SK-N-SH (cell line): ENCODE data around the gene DNAH10. TPM values are rescaled to one million over a fixed set of nuclear protein-coding genes. Genes with fewer than 3 reads are reported as not detected.

Source experiments
- CTCF ChIA-PET: fragments of 300-600, 350-600 bp; formaldehyde crosslinking; extraction: SDS; loops from one replicate; lab custom pipeline; 2021; lab: Yijun Ruan, JAX
- POLR2A ChIA-PET: fragments of 350-600 bp; sonication (Branson Sonifier 250); formaldehyde crosslinking; extraction: SDS; loops from one replicate; lab custom pipeline; 2020; ENCODE audit warnings: antibody characterized with exemption, inconsistent platforms; lab: Yijun Ruan, JAX
- DNase-seq: peaks from one replicate; pipeline ENCODE4 v3.0.0; 2012
- H2AFZ ChIP-seq: fragments of 200-600 bp; sonication (generic); 2 replicates; pipeline ENCODE4 v1.8.1; 2016; ENCODE audit warnings: antibody characterized with exemption, mild to moderate bottlenecking, low read depth
- H3F3A ChIP-seq: fragments of 200-600 bp; sonication (generic); replicated peaks from 2 replicates; pipeline ENCODE3; 2016; ENCODE audit warnings: antibody characterized with exemption, mild to moderate bottlenecking; ENCODE audit not compliant: insufficient read depth
- H3K27ac ChIP-seq, 2 experiments: fragments of 200-500 bp in 1 of 2; fragments of 200-600 bp in 1 of 2; sonication (Bioruptor generic) in 1 of 2; sonication (generic), shearing (Covaris generic) in 1 of 2; 2 replicates each; pipeline versions ENCODE4 v1.5.1 to v1.6.1; 2014 to 2016; ENCODE audit warnings: low read depth in 2 of 2, inconsistent platforms in 1 of 2, low read length in 1 of 2, mild to moderate bottlenecking in 1 of 2, mixed read lengths in 1 of 2
- H3K27me3 ChIP-seq: fragments of 200-600 bp; sonication (generic), shearing (Covaris generic); 2 replicates; pipeline ENCODE4 v1.6.1; 2016; ENCODE audit warnings: mixed run types; ENCODE audit not compliant: insufficient read depth
- H3K36me3 ChIP-seq, 2 experiments: fragments of 200-500 bp in 1 of 2; fragments of 200-600 bp in 1 of 2; sonication (Bioruptor generic) in 1 of 2; sonication (generic) in 1 of 2; replicated peaks in 1 of 2; 2 replicates each; pipeline versions ENCODE3 to v1.5.1; 2014 to 2016; ENCODE audit warnings: low read length in 1 of 2, mild to moderate bottlenecking in 1 of 2; ENCODE audit not compliant: insufficient read depth in 2 of 2, control insufficient read depth in 1 of 2
- H3K4me1 ChIP-seq, 2 experiments: fragments of 200-500 bp in 1 of 2; fragments of 200-600 bp in 1 of 2; sonication (Bioruptor generic) in 1 of 2; sonication (generic), shearing (Covaris generic) in 1 of 2; 2 replicates each; pipeline versions ENCODE4 v1.5.1 to v1.6.1; 2014 to 2016; ENCODE audit warnings: low read depth in 1 of 2, low read length in 1 of 2, mixed run types in 1 of 2; ENCODE audit not compliant: insufficient read depth in 2 of 2, control insufficient read depth in 1 of 2
- H3K4me2 ChIP-seq: fragments of 200-600 bp; sonication (generic), shearing (Covaris generic); 2 replicates; pipeline ENCODE4 v1.6.1; 2017; ENCODE audit warnings: mixed run types
- H3K4me3 ChIP-seq, 2 experiments: fragments of 200-500 bp in 1 of 2; fragments of 200-600 bp in 1 of 2; sonication (Bioruptor generic) in 1 of 2; sonication (generic), shearing (Covaris generic) in 1 of 2; 2 replicates each; pipeline versions ENCODE4 v1.5.1 to v1.8.1; 2014 to 2016; ENCODE audit warnings: low read depth in 2 of 2, inconsistent platforms in 1 of 2, low read length in 1 of 2, mild to moderate bottlenecking in 1 of 2, mixed read lengths in 1 of 2, moderate library complexity in 1 of 2
- H3K79me2 ChIP-seq: fragments of 200-600 bp; sonication (generic); 2 replicates; pipeline ENCODE4 v1.8.1; 2017; ENCODE audit warnings: mild to moderate bottlenecking; ENCODE audit not compliant: insufficient read depth
- H3K9ac ChIP-seq: fragments of 200-600 bp; sonication (generic); 2 replicates; pipeline ENCODE4 v1.6.1; 2017; ENCODE audit warnings: mixed run types
- H3K9me2 ChIP-seq: fragments of 200-600 bp; sonication (generic); 2 replicates; pipeline ENCODE4 v1.6.1; 2017; ENCODE audit warnings: mixed run types
- H3K9me3 ChIP-seq: fragments of 200-600 bp; sonication (generic); 2 replicates; pipeline ENCODE4 v1.6.1; 2017; ENCODE audit warnings: mixed run types, mild to moderate bottlenecking, moderate library complexity
- H4K20me1 ChIP-seq: fragments of 200-600 bp; sonication (generic); 2 replicates; pipeline ENCODE4 v1.6.1; 2017; ENCODE audit warnings: mild to moderate bottlenecking, mixed run types; ENCODE audit not compliant: insufficient read depth
- CTCF ChIP-seq: fragments of 200-600 bp; sonication (generic); IDR thresholded peaks from 2 replicates; pipeline ENCODE4 v1.6.1; 2017; ENCODE audit warnings: antibody characterized with exemption, mild to moderate bottlenecking, moderate library complexity
- ELF1 ChIP-seq: IDR thresholded peaks from 2 replicates; pipeline ENCODE4 v1.4.0; 2012
- FOXJ3 ChIP-seq: sonication (generic); formaldehyde crosslinking; IDR thresholded peaks from 2 replicates; pipeline ENCODE4 v1.5.1; 2020; ENCODE audit warnings: mild to moderate bottlenecking, missing genetic modification reagents
- GABPA ChIP-seq: IDR thresholded peaks from 2 replicates; pipeline ENCODE4 v1.4.0; 2012; ENCODE audit warnings: low read depth, mild to moderate bottlenecking
- GATA2 ChIP-seq: sonication (generic); formaldehyde crosslinking; IDR thresholded peaks from 2 replicates; pipeline ENCODE4 v1.5.0; 2020; ENCODE audit warnings: mild to moderate bottlenecking, missing genetic modification reagents
- IRF3 ChIP-seq: fragments of 150-350 bp; IDR thresholded peaks from 2 replicates; pipeline ENCODE4 v1.6.1; 2016; ENCODE audit warnings: mild to moderate bottlenecking, low read depth, low read length
- MEF2A ChIP-seq: IDR thresholded peaks from 2 replicates; pipeline ENCODE4 v1.4.0; 2012; ENCODE audit warnings: low read depth, borderline replicate concordance
- NFIC ChIP-seq: IDR thresholded peaks from 2 replicates; pipeline ENCODE4 v1.4.0; 2012; ENCODE audit warnings: borderline replicate concordance
- NRF1 ChIP-seq: IDR thresholded peaks from 2 replicates; pipeline ENCODE4 v1.6.1; 2012; ENCODE audit warnings: low read depth, mild to moderate bottlenecking, low read length
- REST ChIP-seq: IDR thresholded peaks from 2 replicates; pipeline ENCODE4 v1.6.1; 2012; ENCODE audit warnings: mild to moderate bottlenecking, low read depth, low read length, moderate library complexity
- TAF1 ChIP-seq: IDR thresholded peaks from 2 replicates; pipeline ENCODE4 v1.6.1; 2012; ENCODE audit warnings: low read depth, mild to moderate bottlenecking, low read length, moderate library complexity, borderline replicate concordance
- USF1 ChIP-seq: IDR thresholded peaks from 2 replicates; pipeline ENCODE4 v1.4.0; 2012; ENCODE audit warnings: low read depth, borderline replicate concordance
- YY1 ChIP-seq: IDR thresholded peaks from 2 replicates; pipeline ENCODE4 v1.4.0; 2012; ENCODE audit warnings: low read depth, mild to moderate bottlenecking
- ZBTB33 ChIP-seq: IDR thresholded peaks from 2 replicates; pipeline ENCODE4 v1.4.0; 2012; ENCODE audit warnings: low read depth, borderline replicate concordance
- WGBS: methylation state at CpG from one replicate; pipeline ENCODE4 v1.1.6; 2017; ENCODE audit warnings: low lambda C conversion rate; 5-methylcytosine and 5-hydroxymethylcytosine counted together
- polyA plus RNA-seq, 3 experiments: library from polyadenylated mRNA; depleted of rRNA; stranded (reverse); fragments of >200 nt; gene quantifications; 2 replicates each; pipeline ENCODE4 v1.2.3, GENCODE V29; 2012

Gene DNAH10
- polyA plus RNA-seq, 1 of the 3 experiments (the other 2 are of a cell fraction), result 0.13 TPM

- H3K79me2 ChIP-seq, result no peaks in the 10 kb centered on the region; the same call in 1 of the 2 replicates
- H3K4me3 ChIP-seq, result no peak overlapping the region
- no peaks in the 10 kb centered on the region for H3K9me3 ChIP-seq
- ChIA-PET POLR2A (no interaction called here), CTCF (no interaction called here)
- no peak for DNase-seq
- H3K4me2 ChIP-seq, result no peak overlapping the region
- H3K9ac ChIP-seq, result no peak overlapping the region
- TF ChIP-seq GABPA (no peak), NRF1 (no peak), REST (no peak), CTCF (no peak), YY1 (no peak), NFIC (no peak), MEF2A (no peak), TAF1 (no peak), FOXJ3 (CRISPR knock-in tag) (no peak), USF1 (no peak), IRF3 (no peak), ZBTB33 (no peak), ELF1 (no peak), GATA2 (CRISPR knock-in tag) (no peak)
- TF ChIP-seq, all 33 proteins: peak for 0
- Histone ChIP-seq H3K9me2 (no peaks in the 10 kb centered on the region), H3K4me1 (no peaks in the 10 kb centered on the region; a peak in 1 of 4 replicates), H2AFZ (no peak overlapping the region), H3F3A (no peaks in the 10 kb centered on the region), H3K36me3 (peaks cover 16 to 57% of the 10 kb centered on the region in 2 experiments), H3K27ac (peak overlapping the region in 1 of 2 experiments; percentile 35; a peak in 2 of 4 replicates), H3K27me3 (no peaks in the 10 kb centered on the region), H4K20me1 (0 out of 2 replicates have a peak, but pooled peaks cover 2% of the 10 kb centered on the region)
- WGBS, result 100% methylated on average over 5 of the region's 16 CpGs
These were observed 181.0 kb downstream of the DNAH10 start for GRCh38 chr12:123942911-123943648.
